ENCODE measurements around the gene CHCHD3. TPM values are rescaled to one million over a fixed set of nuclear protein-coding genes. Genes with fewer than 3 reads are reported as not detected.

CHCHD3 gene
- total RNA-seq, 1 experiment from 2014 or later = 114 TPM

DNA sequence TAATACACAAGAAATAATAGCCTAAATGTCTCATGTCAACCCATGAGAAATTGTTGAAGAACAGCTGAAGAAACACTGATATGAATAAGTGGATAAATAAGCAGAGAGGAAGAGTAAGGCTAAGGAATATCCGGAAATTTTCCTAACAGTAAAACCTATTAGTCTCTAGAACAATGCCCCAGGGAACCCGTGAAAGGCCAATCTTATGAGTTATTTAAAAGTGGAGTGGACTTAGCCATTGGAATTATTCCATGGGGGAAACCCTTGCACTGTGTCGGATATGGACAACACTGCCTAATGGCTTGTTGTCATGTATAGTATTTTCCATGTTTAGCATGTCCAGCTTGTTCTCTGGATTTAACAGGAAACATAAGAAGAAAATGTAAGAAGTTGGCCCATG is 288.4 kb downstream of the CHCHD3 start:
- H3K9me3 Mint-ChIP-seq = no peaks in the 10 kb centered on the region
- no peak overlapping the region for H3K27ac Mint-ChIP-seq
- peaks cover 7% of the 10 kb centered on the region; the same call in 1 of the 2 replicates for H3K4me1 Mint-ChIP-seq
- ChIA-PET POLR2A (no interaction called here), CTCF (no interaction called here)
- DNase-seq (ENCODE audit: low spot score) = no peak
- TF ChIP-seq ESRRA (CRISPR knock-in tag; IDR thresholded peaks at IDR 0.05; ENCODE audit: borderline replicate concordance) (no peak), TP53 (CRISPR knock-in tag; IDR thresholded peaks at IDR 0.05) (no peak), NFATC4 (CRISPR knock-in tag; IDR thresholded peaks at IDR 0.05) (no peak), GRHL2 (CRISPR knock-in tag; IDR thresholded peaks at IDR 0.05; ENCODE audit: insufficient replicate concordance, severe bottlenecking) (no peak), OVOL2 (CRISPR knock-in tag; IDR thresholded peaks at IDR 0.05; ENCODE audit: borderline replicate concordance) (no peak), ZNF263 (CRISPR knock-in tag; IDR thresholded peaks at IDR 0.05; ENCODE audit: low read depth) (no peak), RORB (CRISPR knock-in tag; IDR thresholded peaks at IDR 0.05) (no peak), ZNF671 (CRISPR knock-in tag; IDR thresholded peaks at IDR 0.05) (no peak), ZNF317 (CRISPR knock-in tag; IDR thresholded peaks at IDR 0.05; ENCODE audit: borderline replicate concordance, low read depth) (no peak), NR2C2 (CRISPR knock-in tag; IDR thresholded peaks at IDR 0.05) (no peak), RELA (CRISPR knock-in tag; IDR thresholded peaks at IDR 0.05; ENCODE audit: borderline replicate concordance) (no peak), ZNF232 (CRISPR knock-in tag; IDR thresholded peaks at IDR 0.05) (no peak)
- TF ChIP-seq, protein P1, sequence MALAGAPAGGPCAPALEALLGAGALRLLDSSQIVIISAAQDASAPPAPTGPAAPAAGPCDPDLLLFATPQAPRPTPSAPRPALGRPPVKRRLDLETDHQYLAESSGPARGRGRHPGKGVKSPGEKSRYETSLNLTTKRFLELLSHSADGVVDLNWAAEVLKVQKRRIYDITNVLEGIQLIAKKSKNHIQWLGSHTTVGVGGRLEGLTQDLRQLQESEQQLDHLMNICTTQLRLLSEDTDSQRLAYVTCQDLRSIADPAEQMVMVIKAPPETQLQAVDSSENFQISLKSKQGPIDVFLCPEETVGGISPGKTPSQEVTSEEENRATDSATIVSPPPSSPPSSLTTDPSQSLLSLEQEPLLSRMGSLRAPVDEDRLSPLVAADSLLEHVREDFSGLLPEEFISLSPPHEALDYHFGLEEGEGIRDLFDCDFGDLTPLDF (CRISPR knock-in tag; IDR thresholded peaks at IDR 0.05) = no peak
- TF ChIP-seq, protein P2, sequence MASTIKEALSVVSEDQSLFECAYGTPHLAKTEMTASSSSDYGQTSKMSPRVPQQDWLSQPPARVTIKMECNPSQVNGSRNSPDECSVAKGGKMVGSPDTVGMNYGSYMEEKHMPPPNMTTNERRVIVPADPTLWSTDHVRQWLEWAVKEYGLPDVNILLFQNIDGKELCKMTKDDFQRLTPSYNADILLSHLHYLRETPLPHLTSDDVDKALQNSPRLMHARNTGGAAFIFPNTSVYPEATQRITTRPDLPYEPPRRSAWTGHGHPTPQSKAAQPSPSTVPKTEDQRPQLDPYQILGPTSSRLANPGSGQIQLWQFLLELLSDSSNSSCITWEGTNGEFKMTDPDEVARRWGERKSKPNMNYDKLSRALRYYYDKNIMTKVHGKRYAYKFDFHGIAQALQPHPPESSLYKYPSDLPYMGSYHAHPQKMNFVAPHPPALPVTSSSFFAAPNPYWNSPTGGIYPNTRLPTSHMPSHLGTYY (CRISPR knock-in tag; IDR thresholded peaks at IDR 0.05) = no peak
- TF ChIP-seq, protein P3, sequence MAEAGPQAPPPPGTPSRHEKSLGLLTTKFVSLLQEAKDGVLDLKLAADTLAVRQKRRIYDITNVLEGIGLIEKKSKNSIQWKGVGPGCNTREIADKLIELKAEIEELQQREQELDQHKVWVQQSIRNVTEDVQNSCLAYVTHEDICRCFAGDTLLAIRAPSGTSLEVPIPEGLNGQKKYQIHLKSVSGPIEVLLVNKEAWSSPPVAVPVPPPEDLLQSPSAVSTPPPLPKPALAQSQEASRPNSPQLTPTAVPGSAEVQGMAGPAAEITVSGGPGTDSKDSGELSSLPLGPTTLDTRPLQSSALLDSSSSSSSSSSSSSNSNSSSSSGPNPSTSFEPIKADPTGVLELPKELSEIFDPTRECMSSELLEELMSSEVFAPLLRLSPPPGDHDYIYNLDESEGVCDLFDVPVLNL (CRISPR knock-in tag; IDR thresholded peaks at IDR 0.05; ENCODE audit: borderline replicate concordance, low read depth) = no peak
- TF ChIP-seq, protein P4, sequence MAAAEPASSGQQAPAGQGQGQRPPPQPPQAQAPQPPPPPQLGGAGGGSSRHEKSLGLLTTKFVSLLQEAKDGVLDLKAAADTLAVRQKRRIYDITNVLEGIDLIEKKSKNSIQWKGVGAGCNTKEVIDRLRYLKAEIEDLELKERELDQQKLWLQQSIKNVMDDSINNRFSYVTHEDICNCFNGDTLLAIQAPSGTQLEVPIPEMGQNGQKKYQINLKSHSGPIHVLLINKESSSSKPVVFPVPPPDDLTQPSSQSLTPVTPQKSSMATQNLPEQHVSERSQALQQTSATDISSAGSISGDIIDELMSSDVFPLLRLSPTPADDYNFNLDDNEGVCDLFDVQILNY (CRISPR knock-in tag; IDR thresholded peaks at IDR 0.05) = no peak
- TF ChIP-seq, protein P5, sequence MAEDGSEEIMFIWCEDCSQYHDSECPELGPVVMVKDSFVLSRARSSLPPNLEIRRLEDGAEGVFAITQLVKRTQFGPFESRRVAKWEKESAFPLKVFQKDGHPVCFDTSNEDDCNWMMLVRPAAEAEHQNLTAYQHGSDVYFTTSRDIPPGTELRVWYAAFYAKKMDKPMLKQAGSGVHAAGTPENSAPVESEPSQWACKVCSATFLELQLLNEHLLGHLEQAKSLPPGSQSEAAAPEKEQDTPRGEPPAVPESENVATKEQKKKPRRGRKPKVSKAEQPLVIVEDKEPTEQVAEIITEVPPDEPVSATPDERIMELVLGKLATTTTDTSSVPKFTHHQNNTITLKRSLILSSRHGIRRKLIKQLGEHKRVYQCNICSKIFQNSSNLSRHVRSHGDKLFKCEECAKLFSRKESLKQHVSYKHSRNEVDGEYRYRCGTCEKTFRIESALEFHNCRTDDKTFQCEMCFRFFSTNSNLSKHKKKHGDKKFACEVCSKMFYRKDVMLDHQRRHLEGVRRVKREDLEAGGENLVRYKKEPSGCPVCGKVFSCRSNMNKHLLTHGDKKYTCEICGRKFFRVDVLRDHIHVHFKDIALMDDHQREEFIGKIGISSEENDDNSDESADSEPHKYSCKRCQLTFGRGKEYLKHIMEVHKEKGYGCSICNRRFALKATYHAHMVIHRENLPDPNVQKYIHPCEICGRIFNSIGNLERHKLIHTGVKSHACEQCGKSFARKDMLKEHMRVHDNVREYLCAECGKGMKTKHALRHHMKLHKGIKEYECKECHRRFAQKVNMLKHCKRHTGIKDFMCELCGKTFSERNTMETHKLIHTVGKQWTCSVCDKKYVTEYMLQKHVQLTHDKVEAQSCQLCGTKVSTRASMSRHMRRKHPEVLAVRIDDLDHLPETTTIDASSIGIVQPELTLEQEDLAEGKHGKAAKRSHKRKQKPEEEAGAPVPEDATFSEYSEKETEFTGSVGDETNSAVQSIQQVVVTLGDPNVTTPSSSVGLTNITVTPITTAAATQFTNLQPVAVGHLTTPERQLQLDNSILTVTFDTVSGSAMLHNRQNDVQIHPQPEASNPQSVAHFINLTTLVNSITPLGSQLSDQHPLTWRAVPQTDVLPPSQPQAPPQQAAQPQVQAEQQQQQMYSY (CRISPR knock-in tag; IDR thresholded peaks at IDR 0.05) = no peak
- TF ChIP-seq, protein P6, sequence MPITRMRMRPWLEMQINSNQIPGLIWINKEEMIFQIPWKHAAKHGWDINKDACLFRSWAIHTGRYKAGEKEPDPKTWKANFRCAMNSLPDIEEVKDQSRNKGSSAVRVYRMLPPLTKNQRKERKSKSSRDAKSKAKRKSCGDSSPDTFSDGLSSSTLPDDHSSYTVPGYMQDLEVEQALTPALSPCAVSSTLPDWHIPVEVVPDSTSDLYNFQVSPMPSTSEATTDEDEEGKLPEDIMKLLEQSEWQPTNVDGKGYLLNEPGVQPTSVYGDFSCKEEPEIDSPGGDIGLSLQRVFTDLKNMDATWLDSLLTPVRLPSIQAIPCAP (CRISPR knock-in tag; IDR thresholded peaks at IDR 0.05) = no peak
- TF ChIP-seq, protein P7, sequence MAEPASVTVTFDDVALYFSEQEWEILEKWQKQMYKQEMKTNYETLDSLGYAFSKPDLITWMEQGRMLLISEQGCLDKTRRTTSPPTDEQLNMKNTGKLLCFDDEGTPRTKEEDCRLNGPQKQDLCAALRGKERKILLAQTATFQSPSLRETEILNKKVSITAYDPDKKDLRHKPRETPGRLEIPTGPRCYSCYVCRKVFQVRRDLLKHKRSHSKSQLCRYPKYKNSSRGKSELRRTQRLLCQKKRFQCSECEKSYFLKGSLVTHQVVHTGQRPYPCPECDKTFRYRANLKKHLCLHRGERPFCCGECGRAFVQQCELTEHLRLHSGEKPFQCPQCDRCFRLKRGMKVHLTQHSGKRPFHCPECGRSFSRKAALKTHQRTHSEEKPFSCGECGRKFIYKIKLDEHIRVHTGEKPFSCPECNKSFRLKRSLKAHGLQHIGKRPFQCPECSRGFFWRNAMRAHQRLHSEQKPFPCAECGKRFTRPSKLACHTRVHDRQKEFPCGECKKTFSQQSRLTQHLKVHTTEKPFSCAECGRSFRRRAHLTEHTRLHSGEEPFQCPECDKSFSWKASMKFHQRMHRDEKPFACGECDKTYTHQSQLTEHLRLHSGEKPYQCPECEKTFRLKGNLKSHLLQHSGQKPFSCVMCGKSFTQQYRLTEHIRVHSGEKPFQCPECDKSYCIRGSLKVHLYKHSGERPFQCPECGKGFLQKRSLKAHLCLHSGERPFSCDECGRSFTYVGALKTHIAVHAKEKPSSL (CRISPR knock-in tag; conservative IDR thresholded peaks at IDR 0.05) = no peak
- TF ChIP-seq, protein P8, sequence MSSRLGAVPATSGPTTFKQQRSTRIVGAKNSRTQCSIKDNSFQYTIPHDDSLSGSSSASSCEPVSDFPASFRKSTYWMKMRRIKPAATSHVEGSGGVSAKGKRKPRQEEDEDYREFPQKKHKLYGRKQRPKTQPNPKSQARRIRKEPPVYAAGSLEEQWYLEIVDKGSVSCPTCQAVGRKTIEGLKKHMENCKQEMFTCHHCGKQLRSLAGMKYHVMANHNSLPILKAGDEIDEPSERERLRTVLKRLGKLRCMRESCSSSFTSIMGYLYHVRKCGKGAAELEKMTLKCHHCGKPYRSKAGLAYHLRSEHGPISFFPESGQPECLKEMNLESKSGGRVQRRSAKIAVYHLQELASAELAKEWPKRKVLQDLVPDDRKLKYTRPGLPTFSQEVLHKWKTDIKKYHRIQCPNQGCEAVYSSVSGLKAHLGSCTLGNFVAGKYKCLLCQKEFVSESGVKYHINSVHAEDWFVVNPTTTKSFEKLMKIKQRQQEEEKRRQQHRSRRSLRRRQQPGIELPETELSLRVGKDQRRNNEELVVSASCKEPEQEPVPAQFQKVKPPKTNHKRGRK (CRISPR knock-in tag; IDR thresholded peaks at IDR 0.05; ENCODE audit: borderline replicate concordance) = no peak
- H3K4me3 Mint-ChIP-seq = no peak overlapping the region
- H3K27me3 Mint-ChIP-seq (ENCODE audit: low read depth) = no peaks in the 10 kb centered on the region
- ATAC-seq = no peak
- H3K36me3 Mint-ChIP-seq = 0 out of 2 replicates have a peak, but pooled peaks cover 3% of the 10 kb centered on the region

Measured in WTC11 (cell line).